ENCODE measurements around the gene KLHDC8A. TPM values are rescaled to one million over a fixed set of nuclear protein-coding genes. Genes with fewer than 3 reads are reported as not detected.
"Not testable (repeated sequence)": the region's sequence is repeated elsewhere in the genome, so short reads cannot be mapped to it uniquely, and the experiment has no call there.

Gene KLHDC8A
- total RNA-seq, 4 donors from 2014 or later: 0.32 to 2.0 (median 1.2) TPM

DNA sequence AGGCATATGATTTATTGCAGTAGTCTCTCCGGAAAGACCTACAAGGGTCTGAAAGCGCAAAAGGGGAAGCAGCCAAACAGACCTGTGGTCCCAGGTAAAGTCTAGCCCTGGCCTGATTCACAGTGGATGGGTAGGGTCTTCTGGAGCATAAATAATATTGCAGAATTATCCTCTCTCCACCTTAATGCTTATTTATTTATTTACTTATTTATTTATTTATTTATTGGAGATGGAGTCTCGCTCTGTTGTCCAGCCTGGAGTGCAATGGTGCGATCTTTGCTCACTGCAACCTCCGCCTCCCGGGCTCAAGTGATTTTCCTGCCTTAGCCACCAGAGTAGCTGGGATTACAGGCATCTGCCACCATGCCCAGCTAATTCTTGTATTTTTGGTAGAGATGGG lies 11.8 kb upstream of the KLHDC8A start:
- 98% methylated on average over 6 of the region's 6 CpGs for WGBS
- Histone ChIP-seq H3K9me3 (no peaks in the 10 kb centered on the region), H3K36me3 (no peaks in the 10 kb centered on the region), H3K27ac (replicated peaks in 1 of 4) (no peak overlapping the region), H3K27me3 (peaks cover 0 to 17% (median 2%) of the 10 kb centered on the region in 4 donors), H3K4me3 (no peak overlapping the region), H3K4me1 (peaks cover 0 to 17% (median 13%) of the 10 kb centered on the region in 4 donors)
- no peak for DNase-seq (ENCODE audit: extremely low spot score)
- intact Hi-C loops (cut with DNase I): no loop called here
- TF ChIP-seq POLR2A (IDR thresholded peaks at IDR 0.05; ENCODE audit: low read depth) (no peak), POLR2AphosphoS5 (IDR thresholded peaks at IDR 0.05) (no peak), EP300 (IDR thresholded peaks at IDR 0.05) (no peak)

DNA sequence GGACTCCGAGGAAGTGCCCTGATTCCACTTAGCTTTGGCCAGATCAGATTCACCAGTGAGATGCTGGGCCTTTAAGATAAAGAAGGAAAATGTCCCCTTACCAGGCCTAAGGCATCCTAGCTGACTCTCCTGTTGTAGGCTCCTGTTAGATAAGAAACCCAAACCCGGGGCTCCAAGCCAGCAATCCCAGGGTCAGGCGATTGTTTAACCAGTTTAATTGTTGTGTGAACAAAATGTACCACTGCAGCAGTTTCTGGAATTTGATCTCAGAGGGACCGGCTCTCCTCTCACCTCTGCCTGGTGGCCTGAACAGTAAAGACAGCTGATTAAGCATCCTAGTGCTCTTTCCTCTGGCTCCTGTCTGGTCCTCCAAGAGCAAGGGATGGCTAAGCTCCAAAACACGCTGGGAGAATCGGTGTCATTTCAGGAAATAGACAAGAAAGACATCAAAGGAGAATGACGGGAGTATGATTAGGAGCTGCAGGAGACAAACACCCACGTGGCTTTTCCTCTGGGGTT lies 9.3 kb upstream of the KLHDC8A start:
- no peaks in the 10 kb centered on the region for H3K9me3 ChIP-seq
- H3K27ac ChIP-seq (replicated peaks in 1 of 4): no peak overlapping the region
- intact Hi-C loops (cut with DNase I): no loop called here
- H3K27me3 ChIP-seq: peaks cover 0 to 7% (median 0%) of the 10 kb centered on the region in 4 donors
- WGBS: 57% methylated on average over 6 of the region's 8 CpGs
- H3K4me3 ChIP-seq: no peak overlapping the region
- TF ChIP-seq EP300 (IDR thresholded peaks at IDR 0.05) (no peak), POLR2AphosphoS5 (IDR thresholded peaks at IDR 0.05) (no peak), POLR2A (IDR thresholded peaks at IDR 0.05; ENCODE audit: low read depth) (no peak)
- no peak for DNase-seq (ENCODE audit: extremely low spot score)
- H3K36me3 ChIP-seq: no peaks in the 10 kb centered on the region
- peaks cover 0 to 12% (median 9%) of the 10 kb centered on the region in 4 donors for H3K4me1 ChIP-seq

DNA sequence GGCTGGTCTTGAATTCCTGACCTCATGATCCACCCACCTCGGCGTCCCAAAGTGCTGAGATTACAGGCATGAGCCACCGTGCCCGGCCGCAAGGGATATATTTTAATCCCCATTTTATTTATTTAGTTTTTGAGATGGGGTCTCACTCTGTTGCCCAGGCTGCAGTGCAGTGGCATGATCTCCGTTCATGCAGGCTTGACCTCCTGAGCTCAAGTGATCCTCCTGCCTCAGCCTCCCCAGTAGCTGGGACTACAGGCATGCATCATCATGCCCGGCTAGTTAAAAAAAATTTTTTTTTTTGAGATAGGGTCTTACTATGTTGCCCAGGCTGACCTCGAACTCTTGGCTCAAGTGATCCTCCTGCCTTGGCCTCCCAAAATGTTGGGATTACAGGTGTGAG lies 8.4 kb upstream of the KLHDC8A start:
- DNase-seq (ENCODE audit: extremely low spot score); intact Hi-C loops (cut with DNase I); H3K27me3 ChIP-seq; H3K4me1 ChIP-seq; H3K4me3 ChIP-seq; H3K36me3 ChIP-seq; H3K27ac ChIP-seq (replicated peaks in 1 of 4); H3K9me3 ChIP-seq: not testable (repeated sequence)
- 87% methylated on average over 8 of the region's 8 CpGs for WGBS

DNA sequence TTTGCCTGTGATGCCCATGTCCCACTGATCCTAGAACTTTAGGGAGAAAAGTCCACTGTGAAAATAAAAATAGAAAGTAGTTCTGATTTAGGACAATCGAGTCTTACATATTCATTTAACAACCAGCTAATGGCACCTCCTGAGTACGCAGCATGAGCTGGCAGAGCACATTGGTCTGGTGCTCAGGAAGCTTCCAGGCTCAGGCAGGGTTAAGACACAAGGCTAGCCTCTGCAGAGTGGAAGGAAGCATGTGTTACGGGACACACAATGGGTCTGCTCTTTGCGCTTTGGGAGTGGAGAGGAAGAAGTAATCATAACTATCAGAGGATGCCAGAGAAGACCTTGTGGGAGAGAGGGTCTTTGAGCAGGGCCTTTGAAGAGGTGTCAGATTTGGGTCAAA lies 4.2 kb upstream of the KLHDC8A start:
- H3K4me3 ChIP-seq: no peak overlapping the region
- WGBS: 84% methylated on average over 4 of the region's 4 CpGs
- intact Hi-C loops (cut with DNase I): no loop called here
- no peak overlapping the region for H3K27ac ChIP-seq (replicated peaks in 1 of 4)
- no peaks in the 10 kb centered on the region for H3K36me3 ChIP-seq
- H3K27me3 ChIP-seq: peaks cover 0 to 24% (median 0%) of the 10 kb centered on the region in 4 donors
- H3K9me3 ChIP-seq: no peaks in the 10 kb centered on the region
- peaks cover 0 to 13% (median 10%) of the 10 kb centered on the region in 4 donors for H3K4me1 ChIP-seq
- DNase-seq (ENCODE audit: extremely low spot score): no peak
- TF ChIP-seq POLR2AphosphoS5 (IDR thresholded peaks at IDR 0.05) (no peak), POLR2A (IDR thresholded peaks at IDR 0.05; ENCODE audit: low read depth) (no peak), EP300 (IDR thresholded peaks at IDR 0.05) (no peak)
- TF ChIP-seq, protein P1, sequence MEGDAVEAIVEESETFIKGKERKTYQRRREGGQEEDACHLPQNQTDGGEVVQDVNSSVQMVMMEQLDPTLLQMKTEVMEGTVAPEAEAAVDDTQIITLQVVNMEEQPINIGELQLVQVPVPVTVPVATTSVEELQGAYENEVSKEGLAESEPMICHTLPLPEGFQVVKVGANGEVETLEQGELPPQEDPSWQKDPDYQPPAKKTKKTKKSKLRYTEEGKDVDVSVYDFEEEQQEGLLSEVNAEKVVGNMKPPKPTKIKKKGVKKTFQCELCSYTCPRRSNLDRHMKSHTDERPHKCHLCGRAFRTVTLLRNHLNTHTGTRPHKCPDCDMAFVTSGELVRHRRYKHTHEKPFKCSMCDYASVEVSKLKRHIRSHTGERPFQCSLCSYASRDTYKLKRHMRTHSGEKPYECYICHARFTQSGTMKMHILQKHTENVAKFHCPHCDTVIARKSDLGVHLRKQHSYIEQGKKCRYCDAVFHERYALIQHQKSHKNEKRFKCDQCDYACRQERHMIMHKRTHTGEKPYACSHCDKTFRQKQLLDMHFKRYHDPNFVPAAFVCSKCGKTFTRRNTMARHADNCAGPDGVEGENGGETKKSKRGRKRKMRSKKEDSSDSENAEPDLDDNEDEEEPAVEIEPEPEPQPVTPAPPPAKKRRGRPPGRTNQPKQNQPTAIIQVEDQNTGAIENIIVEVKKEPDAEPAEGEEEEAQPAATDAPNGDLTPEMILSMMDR (IDR thresholded peaks at IDR 0.05): no peak

DNA sequence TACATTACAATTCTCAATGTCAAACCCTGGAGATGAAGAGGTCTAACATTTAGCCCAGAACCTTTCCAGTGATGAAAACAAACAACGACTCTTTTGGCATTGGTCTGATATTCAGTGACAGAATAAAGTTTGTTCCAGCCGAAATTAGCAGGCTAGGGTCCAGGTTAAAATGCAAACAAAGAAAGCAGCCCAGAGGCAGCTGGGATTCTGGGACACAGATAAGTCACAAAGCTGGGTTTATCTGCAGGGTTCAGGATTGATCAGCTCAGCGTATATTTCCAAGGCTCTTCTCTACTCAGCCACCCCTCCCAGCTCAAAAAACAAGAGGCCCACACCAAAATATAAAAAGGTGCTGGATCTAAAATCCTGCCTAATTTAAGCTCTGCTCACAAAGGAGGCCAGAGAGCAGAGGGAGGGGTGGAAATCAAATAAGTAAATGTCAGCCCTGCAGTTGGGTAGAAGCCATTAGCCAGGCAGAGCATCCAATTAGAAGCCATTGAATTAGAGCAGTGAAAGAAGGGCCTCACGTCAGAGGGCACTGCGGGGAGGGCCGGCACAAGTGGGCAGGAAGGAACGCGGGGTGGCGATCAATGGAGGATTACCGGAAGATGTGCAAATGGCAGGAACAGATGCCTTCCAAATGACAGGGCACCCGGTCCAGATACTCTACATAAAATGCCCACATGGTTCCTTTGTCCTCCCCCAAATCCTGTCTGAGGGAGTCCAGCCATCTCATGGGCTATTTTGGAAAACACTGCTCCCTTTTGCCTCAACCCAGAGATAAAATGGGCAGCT lies 3.2 kb upstream of the KLHDC8A start:
- no peak for DNase-seq (ENCODE audit: extremely low spot score)
- Histone ChIP-seq H3K27ac (replicated peaks in 1 of 4) (no peak overlapping the region), H3K4me1 (peaks cover 0 to 13% (median 10%) of the 10 kb centered on the region in 4 donors), H3K27me3 (peaks cover 0 to 24% (median 0%) of the 10 kb centered on the region in 4 donors), H3K9me3 (no peaks in the 10 kb centered on the region), H3K36me3 (no peaks in the 10 kb centered on the region), H3K4me3 (no peak overlapping the region)
- TF ChIP-seq, protein P1 (IDR thresholded peaks at IDR 0.05): no peak
- no peak for TF ChIP-seq POLR2AphosphoS5 (IDR thresholded peaks at IDR 0.05)
- TF ChIP-seq POLR2A (IDR thresholded peaks at IDR 0.05; ENCODE audit: low read depth): no peak
- TF ChIP-seq EP300 (IDR thresholded peaks at IDR 0.05): no peak
- 64% methylated on average over 11 of the region's 11 CpGs for WGBS
- intact Hi-C loops (cut with DNase I): loop anchor here (5.0 kb wide), 1 partner anchor 72 kb away; no protein-coding TSS in a partner anchor

DNA sequence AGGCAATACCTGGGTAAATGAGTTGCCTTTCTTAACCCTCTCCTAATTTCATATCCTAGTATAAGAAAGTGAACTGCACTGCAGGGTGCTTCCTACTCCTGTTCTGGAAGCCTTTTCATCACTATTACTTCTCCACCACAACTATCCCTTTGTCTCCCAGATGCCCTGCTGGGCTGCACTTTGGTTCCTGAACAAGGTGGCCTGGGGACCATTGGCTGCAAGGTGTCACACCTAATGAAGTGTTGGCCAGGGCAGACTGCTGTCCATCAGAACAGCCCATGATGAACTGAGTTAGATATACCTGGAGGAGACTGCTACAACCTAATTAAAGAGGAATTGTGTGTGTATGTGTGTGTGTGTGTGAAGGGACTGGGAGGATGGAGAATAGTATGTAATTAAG lies 1.9 kb upstream of the KLHDC8A start:
- no peak for DNase-seq (ENCODE audit: extremely low spot score)
- Histone ChIP-seq H3K27me3 (peaks cover 0 to 24% (median 0%) of the 10 kb centered on the region in 4 donors), H3K4me1 (peaks cover 0 to 13% (median 11%) of the 10 kb centered on the region in 4 donors), H3K27ac (replicated peaks in 1 of 4) (no peak overlapping the region), H3K4me3 (no peak overlapping the region), H3K36me3 (no peaks in the 10 kb centered on the region), H3K9me3 (no peaks in the 10 kb centered on the region)
- intact Hi-C loops (cut with DNase I): loop anchor here (5.0 kb wide), 1 partner anchor 74 kb away; no protein-coding TSS in a partner anchor
- TF ChIP-seq, protein P1 (IDR thresholded peaks at IDR 0.05): no peak
- no peak for TF ChIP-seq EP300 (IDR thresholded peaks at IDR 0.05)
- TF ChIP-seq POLR2AphosphoS5 (IDR thresholded peaks at IDR 0.05): no peak
- no peak for TF ChIP-seq POLR2A (IDR thresholded peaks at IDR 0.05; ENCODE audit: low read depth)
